HG03432 (cell line): ENCODE results near the gene CLEC12A.
"Not testable (repeated sequence)": the region's sequence is repeated elsewhere in the genome, so short reads cannot be mapped to it uniquely, and the experiment has no call there.

Experiments used
- ATAC-seq: cut with Tn5 transposase; IDR thresholded peaks from one replicate; pipeline ENCODE4 v1.9.1; 2021; ENCODE audit warnings: mild to moderate bottlenecking, moderate library complexity; ENCODE audit not compliant: unreplicated experiment

The CLEC12A gene

DNA sequence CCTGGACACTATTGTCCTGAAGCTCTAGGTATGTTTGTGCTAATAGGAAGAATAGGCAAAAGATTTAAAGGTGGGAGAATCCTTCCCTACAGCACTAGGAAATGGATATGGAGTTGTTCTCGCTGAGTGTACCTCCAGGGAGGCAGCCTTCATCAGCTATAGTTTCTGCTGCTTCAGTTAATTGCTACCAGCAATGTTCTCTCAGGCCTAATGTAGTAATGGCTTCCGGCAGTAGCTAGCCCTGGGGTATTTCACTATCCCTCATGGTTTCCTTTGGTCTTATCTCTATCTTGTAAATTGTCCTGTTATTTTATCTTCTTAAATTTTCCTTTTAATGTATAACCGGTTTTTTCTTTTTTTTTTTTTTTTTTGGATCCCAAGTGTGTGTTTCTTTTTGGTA is 9.3 kb upstream of the CLEC12A start:
- no peak for ATAC-seq

DNA sequence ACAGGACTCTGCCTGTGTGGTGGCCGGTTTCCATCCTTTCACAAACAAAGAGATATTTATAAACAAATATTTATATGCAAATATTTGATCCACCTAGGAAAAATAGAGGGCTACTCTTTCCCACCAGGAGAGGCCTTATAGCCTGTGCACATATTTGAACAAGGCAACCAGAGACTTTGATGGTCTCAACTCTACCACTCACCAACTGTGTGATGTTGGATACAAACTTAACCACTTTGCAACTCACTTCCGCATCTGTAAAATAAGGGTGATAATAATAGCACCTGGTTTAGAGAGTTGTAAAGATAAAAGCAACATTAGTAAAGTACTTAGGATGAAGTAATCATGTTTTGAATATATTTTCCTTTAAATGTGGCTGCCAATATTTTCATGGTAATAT is 1.5 kb upstream of the CLEC12A start:
- ATAC-seq, result no peak

- no peak for ATAC-seq
Observed at GRCh38 chr12:9973949-9974348, 2.7 kb downstream of the CLEC12A start.

DNA sequence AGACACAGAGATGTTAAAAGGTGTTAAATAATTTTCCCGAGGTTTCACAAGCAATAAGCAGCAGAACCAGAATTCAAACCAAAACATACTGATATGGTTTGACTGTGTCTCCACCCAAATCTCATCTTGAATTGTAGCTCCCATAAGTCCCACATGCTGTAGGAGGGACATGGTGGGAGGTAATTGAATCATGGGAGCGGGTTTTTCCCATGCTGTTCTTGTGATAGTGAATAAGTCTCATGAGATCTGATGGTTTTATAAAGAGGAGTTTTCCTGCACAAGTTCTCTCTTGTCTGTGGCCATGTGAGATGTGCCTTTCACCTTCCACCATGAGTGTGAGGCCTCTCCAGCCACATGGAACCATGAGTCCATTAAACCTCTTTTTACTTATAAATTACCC is 3.5 kb downstream of the CLEC12A start:
- not testable (repeated sequence) for ATAC-seq

DNA sequence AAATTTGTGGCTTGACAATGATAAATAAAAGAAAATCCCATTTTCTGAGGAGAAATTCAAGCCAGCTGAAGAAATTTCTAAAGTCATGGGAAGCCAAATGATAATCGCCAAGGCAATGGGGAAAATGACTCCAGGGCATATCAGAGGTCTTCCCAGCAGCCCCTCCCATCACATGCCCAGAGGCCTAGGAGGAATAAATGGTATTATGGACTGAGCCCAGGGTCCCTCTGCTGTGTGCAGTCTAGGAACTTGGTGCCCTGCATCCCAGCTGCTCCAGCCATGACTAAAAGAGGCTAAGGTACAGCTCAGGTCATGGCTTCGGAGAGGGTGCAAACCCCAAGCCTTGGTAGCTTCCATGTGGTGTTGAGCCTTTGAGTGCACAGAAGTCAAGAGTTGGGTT is 4.4 kb downstream of the CLEC12A start:
- no peak for ATAC-seq

GRCh38 chr12:9976626-9977025 is 5.4 kb downstream of the CLEC12A start:
- ATAC-seq, result not testable (repeated sequence)

- ATAC-seq, result no peak
Observed at GRCh38 chr12:9977916-9978315, 6.7 kb downstream of the CLEC12A start.

DNA sequence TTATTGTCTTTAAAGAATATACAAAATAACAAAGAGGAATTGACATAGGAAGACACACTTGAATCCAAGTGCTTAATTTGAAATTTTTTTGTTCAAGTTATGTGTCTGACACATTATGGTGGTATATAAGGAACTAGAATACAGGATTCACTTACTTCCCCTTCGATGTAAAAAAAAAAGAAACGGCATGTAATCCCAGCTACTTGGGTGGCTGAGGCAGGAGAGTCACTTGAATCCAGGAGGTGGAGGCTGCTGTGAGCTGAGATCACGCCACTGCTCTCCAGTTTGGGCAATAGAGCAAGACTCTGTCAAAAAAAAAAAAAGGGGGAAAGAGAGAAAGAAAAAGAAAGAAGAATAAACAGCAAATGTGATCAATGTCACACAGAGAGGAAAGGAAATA is 8.9 kb downstream of the CLEC12A start:
- ATAC-seq, result no peak

DNA sequence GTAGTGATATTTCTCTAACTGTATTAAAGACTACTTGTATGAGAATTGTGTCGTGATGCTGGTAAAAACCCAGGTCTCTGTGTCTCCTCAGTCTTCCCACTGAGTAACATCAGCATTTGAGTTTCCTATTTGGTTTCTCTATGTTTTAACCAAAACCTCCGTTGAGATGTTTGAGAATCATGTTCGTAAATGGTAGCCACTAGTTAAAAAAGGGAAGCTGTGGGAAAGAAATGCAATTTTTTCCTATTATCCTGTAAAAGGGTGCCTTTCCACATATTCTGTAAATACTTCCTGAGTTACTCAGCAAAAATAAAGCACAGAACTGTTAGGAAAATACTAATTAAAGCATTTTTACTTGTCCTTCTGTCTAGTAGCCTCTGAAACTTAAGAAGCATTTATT is 20.7 kb downstream of the CLEC12A start:
- ATAC-seq, result no peak

GRCh38 chr12:9992296-9992695 is 21.1 kb downstream of the CLEC12A start:
- no peak for ATAC-seq

DNA sequence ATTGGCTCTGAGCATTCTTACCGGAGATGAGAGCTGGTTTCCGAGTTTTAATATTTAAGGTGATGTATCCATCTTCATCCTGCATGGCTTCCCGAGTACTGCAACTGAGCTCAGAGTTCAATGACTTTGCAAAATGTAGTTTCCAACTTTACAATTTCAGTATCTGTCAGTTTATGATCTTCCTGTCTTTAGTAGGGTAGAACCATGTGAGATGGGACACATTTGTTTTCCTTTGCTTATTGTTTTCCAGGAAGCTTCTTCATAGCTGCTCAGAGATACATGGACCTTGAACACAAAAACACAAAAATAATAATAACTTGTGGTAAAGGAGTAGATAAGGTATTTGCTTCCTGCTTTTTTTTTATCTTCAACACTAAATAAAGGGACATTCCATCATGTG is 27.8 kb downstream of the CLEC12A start, which contains the start of gene CLEC1B:
TSS of gene CLEC1B (minus strand) at position 106 of the 400 bp plus-strand sequence. CDS start at position 85, 21 bp downstream.
- ATAC-seq, result no peak

DNA sequence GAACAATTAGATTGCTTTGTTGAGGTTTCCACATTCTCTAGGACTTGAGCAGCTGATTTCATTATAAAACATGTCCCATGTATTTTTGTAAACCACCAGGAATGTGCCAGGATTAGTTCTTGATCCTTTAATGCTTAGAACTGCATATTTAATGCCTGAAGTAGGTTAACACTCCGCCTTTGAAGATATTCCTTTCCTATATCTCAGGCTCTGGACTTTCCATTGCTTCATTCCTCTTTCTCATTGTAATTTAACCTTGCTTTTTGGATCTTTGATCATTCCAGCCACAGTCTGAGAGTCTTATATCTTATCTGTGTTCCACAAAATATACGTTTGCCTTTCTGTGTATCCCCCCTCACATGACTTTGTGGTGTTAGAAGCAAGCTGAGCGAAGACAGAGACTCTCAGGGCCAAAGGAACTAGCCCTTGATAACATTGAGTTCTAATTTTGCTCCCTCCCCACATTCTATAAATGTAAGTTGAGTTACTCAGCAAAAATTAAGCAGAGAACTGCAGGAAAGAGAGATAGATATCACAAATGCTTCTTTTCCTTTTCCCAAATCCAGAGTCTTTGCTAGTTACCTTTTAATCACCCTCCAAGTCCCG is 30.1 kb downstream of the CLEC12A start:
- no peak for ATAC-seq

GRCh38 chr12:10012630-10013330 is 41.6 kb downstream of the CLEC12A start:
- ATAC-seq, result no peak

GRCh38 chr12:10015450-10015849 is 44.2 kb downstream of the CLEC12A start:
- ATAC-seq, result no peak

GRCh38 chr12:10016881-10017280 is 45.7 kb downstream of the CLEC12A start:
- ATAC-seq, result no peak

DNA sequence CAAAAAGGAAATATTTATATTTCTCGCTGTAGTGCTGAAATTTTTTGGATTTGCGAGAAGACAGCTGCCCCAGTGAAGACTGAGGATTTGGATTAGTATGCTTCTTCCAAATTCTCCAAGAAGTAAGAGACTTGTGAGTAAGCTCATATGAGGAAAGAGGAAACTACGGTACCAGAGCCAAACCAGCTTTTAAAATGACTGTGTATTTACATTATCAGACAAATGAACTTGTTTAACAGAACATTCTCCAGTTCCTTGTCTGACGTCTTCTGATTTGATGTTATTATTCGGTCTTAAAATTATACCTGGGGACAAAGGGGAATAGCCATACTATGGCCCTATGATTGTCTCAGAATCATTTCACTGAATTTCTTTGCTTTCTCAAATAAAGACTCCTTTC is 47.2 kb downstream of the CLEC12A start:
- ATAC-seq, result no peak

- ATAC-seq, result no peak
Observed at GRCh38 chr12:10021342-10021741, 50.1 kb downstream of the CLEC12A start.

- no peak for ATAC-seq
Observed at GRCh38 chr12:10025236-10025635, 54.0 kb downstream of the CLEC12A start.

GRCh38 chr12:10026666-10027065 is 55.5 kb downstream of the CLEC12A start:
- ATAC-seq, result not testable (repeated sequence)

- ATAC-seq, result no peak
Observed at GRCh38 chr12:10027311-10027710, 56.1 kb downstream of the CLEC12A start.

GRCh38 chr12:10027721-10028120 is 56.5 kb downstream of the CLEC12A start:
- no peak for ATAC-seq

DNA sequence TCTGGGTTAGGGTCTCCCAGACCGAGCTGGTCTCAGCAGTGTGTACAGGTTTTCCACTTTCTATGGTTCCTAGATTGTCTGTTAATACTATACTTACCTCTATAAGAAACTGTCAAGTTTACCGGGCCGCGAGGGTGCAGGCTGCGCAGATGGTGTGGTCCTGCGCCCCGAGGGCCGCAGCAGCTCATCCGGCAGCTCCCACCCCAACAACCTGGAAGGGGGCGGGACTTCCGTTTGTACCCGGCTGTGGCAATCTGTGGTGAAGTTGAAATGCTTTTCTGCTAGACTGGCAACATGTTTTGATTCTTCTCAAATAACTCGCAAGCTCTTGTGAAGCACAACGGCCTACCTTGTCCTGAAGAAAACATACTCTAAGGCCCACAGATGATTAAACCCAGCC is 59.2 kb downstream of the CLEC12A start, which contains the start of gene CLEC9A:
TSS of gene CLEC9A (plus strand) at position 237 of the 400 bp plus-strand sequence. CDS start 22,006 bp downstream, outside the sequence.
- ATAC-seq, result no peak
